Keratinocyte (primary cell): ENCODE measurements around the gene IL17RC. TPM values are rescaled to one million over a fixed set of nuclear protein-coding genes. Genes with fewer than 3 reads are reported as not detected.

Source experiments
- DNase-seq: peaks from one replicate; pipeline ENCODE4 v3.0.0-alpha.2; 2011; ENCODE audit warnings: low read depth, missing footprints, low spot score
- FAIRE-seq: peaks from 2 replicates; lab custom pipeline; 2011; peaks lifted over from hg19 to GRCh38; lab: Jason Lieb, UNC
- H2AFZ ChIP-seq: 2 replicates; pipeline ENCODE4 v1.6.0; 2012; ENCODE audit warnings: low read length, control low read depth, inconsistent platforms; ENCODE audit not compliant: control insufficient read depth
- H3K27ac ChIP-seq: 2 replicates; pipeline ENCODE4 v1.5.1; 2011; ENCODE audit warnings: low read length; ENCODE audit not compliant: control insufficient read depth, insufficient read depth
- H3K27me3 ChIP-seq: 3 replicates; pipeline ENCODE4 v1.6.0; 2011; ENCODE audit warnings: low read length; ENCODE audit not compliant: control insufficient read depth, insufficient read depth; ENCODE audit errors: extremely low read depth
- H3K36me3 ChIP-seq, 2 experiments: 2 replicates in 1 of 2; 3 replicates in 1 of 2; pipeline ENCODE4 v1.5.1; 2011; ENCODE audit warnings: low read length in 2 of 2, mild to moderate bottlenecking in 1 of 2; ENCODE audit not compliant: control insufficient read depth in 2 of 2, insufficient read depth in 2 of 2; ENCODE audit errors: extremely low read depth in 1 of 2
- H3K4me1 ChIP-seq: 3 replicates; pipeline ENCODE4 v1.5.1; 2011; ENCODE audit warnings: low read length; ENCODE audit not compliant: control insufficient read depth, insufficient read depth; ENCODE audit errors: extremely low read depth
- H3K4me2 ChIP-seq: 3 replicates; pipeline ENCODE4 v1.6.0; 2011; ENCODE audit warnings: low read depth, low read length; ENCODE audit not compliant: control insufficient read depth, insufficient read depth; ENCODE audit errors: extremely low read depth
- H3K4me3 ChIP-seq, 3 experiments: fragments of 200-600 bp in 1 of 3; sonication (generic) in 1 of 3; 2 replicates in 2 of 3; 3 replicates in 1 of 3; pipeline ENCODE4 v1.5.1; 2011 to 2016; ENCODE audit warnings: low read length in 3 of 3, mild to moderate bottlenecking in 3 of 3, control low read depth in 2 of 3, inconsistent platforms in 1 of 3, low read depth in 1 of 3, mixed read lengths in 1 of 3, mixed run types in 1 of 3, moderate library complexity in 1 of 3; ENCODE audit not compliant: control insufficient read depth in 2 of 3, insufficient read depth in 2 of 3; ENCODE audit errors: extremely low read depth in 1 of 3
- H3K79me2 ChIP-seq: 2 replicates; pipeline ENCODE4 v1.6.0; 2012; ENCODE audit warnings: low read length; ENCODE audit not compliant: control insufficient read depth, insufficient read depth
- H3K9ac ChIP-seq: 3 replicates; pipeline ENCODE4 v1.6.0; 2011; ENCODE audit warnings: low read length; ENCODE audit not compliant: control insufficient read depth, insufficient read depth; ENCODE audit errors: extremely low read depth
- H3K9me1 ChIP-seq: 3 replicates; pipeline ENCODE4 v1.6.0; 2011; ENCODE audit warnings: low read length; ENCODE audit not compliant: control insufficient read depth, insufficient read depth; ENCODE audit errors: extremely low read depth
- H3K9me3 ChIP-seq: 2 replicates; pipeline ENCODE4 v1.5.1; 2012; ENCODE audit warnings: low read depth, low read length; ENCODE audit not compliant: control insufficient read depth
- H4K20me1 ChIP-seq: 3 replicates; pipeline ENCODE4 v1.6.0; 2011; ENCODE audit warnings: low read length; ENCODE audit not compliant: control insufficient read depth, insufficient read depth; ENCODE audit errors: extremely low read depth
- EZH2 ChIP-seq: IDR thresholded peaks from one replicate; pipeline ENCODE4 v1.6.1; 2012; ENCODE audit warnings: inconsistent platforms, mild to moderate bottlenecking, low read length, moderate library complexity
- dilution Hi-C: fragments of 300-500 bp; cut with MboI; formaldehyde crosslinking; loops from one replicate; pipeline ENCODE4 v1.7.0; 2020; ENCODE audit warnings: low sequenced_read_pairs; ENCODE audit not compliant: extremely low pct_ligation_motif_present
- polyA plus RNA-seq, 5 experiments: library from polyadenylated mRNA; depleted of rRNA in 3 of 5; stranded (reverse) in 3 of 5; stranded (forward) in 1 of 5; unstranded in 1 of 5; fragments of >200 nt; gene quantifications; 1 replicate in 1 of 5; 2 replicates in 3 of 5; 3 replicates in 1 of 5; pipeline versions ENCODE4 v1.2.1 to v1.2.3, GENCODE V29; 2011 to 2012; ENCODE audit warnings: missing spikeins in 2 of 5, low read depth in 1 of 5, low replicate concordance in 1 of 5
- TF ChIP-seq, protein P1 (sequence below), 3 experiments: IDR thresholded peaks in 1 of 3; conservative IDR thresholded peaks in 1 of 3; optimal IDR thresholded peaks in 1 of 3; 2 replicates in 2 of 3; 3 replicates in 1 of 3; pipeline versions ENCODE3 to v1.5.1; 2011; ENCODE audit warnings: low read length in 3 of 3, mild to moderate bottlenecking in 3 of 3, moderate library complexity in 2 of 3, control low read depth in 1 of 3, inconsistent platforms in 1 of 3; ENCODE audit not compliant: insufficient read depth in 2 of 3; ENCODE audit errors: extremely low read depth in 1 of 3

Gene IL17RC
- polyA plus RNA-seq, 1 donor (not counting 4 experiments of a cell fraction or from before 2014, with no cell fraction given): 6.3 TPM

DNA sequence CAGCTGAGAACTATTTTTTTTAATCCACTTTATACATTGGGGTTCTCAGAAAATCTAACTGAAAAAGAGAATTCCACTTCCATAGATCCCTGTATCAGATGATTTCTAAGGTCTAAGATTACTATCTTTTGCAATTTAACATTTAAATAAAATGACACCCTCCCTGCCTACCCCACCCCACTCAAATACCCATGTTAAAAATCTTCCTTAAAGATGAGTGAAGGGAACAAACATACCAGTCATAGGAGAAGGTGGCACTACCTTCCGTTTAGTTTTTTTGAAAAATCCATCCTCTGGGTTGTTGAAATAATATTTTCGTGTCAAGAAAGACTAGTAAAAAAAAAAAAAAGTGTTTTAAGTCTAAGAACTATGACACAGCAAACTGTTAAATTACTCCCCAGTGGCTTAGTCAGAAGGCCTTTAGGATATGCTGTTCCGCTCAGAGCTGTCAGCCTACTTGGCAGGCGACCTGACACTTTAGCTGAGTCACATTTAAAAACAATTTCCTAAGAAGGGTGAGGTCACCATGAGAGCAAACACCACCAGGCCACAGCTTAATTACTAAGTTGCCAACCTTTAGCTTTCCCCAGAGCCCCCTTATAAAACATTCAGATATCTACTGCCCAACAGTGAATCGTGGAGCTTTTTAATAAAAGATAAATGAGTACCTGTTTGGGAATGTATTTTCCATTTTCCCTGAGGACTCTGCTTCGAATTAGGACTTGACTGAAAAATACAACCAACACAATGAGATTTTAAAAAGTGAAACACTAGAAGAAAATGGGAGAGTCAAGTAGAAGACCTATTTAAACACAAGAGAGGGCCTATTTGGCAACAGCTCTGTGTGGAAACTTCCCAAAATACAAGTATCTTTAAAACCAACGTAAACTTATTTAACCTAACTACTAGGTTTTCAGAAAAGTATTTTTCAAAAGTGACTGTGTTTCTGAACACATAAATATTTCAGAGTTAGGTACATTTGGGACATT is 60.1 kb downstream of the IL17RC start:
- Histone ChIP-seq H2AFZ (no peak overlapping the region), H3K9ac (peak overlapping the region; percentile 47), H3K79me2 (peaks cover 15% of the 10 kb centered on the region), H3K9me3 (no peaks in the 10 kb centered on the region), H3K9me1 (peaks cover 4% of the 10 kb centered on the region), H3K4me1 (peaks cover 16% of the 10 kb centered on the region), H3K36me3 (peaks cover 9 to 16% of the 10 kb centered on the region in 2 experiments), H3K4me2 (peak overlapping the region; percentile 54), H3K27ac (peak overlapping the region; percentile 78), H4K20me1 (no peaks in the 10 kb centered on the region), H3K4me3 (no peak overlapping the region), H3K27me3 (no peaks in the 10 kb centered on the region)
- no peak for TF ChIP-seq EZH2
- TF ChIP-seq, protein P1, sequence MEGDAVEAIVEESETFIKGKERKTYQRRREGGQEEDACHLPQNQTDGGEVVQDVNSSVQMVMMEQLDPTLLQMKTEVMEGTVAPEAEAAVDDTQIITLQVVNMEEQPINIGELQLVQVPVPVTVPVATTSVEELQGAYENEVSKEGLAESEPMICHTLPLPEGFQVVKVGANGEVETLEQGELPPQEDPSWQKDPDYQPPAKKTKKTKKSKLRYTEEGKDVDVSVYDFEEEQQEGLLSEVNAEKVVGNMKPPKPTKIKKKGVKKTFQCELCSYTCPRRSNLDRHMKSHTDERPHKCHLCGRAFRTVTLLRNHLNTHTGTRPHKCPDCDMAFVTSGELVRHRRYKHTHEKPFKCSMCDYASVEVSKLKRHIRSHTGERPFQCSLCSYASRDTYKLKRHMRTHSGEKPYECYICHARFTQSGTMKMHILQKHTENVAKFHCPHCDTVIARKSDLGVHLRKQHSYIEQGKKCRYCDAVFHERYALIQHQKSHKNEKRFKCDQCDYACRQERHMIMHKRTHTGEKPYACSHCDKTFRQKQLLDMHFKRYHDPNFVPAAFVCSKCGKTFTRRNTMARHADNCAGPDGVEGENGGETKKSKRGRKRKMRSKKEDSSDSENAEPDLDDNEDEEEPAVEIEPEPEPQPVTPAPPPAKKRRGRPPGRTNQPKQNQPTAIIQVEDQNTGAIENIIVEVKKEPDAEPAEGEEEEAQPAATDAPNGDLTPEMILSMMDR (optimal IDR thresholded peaks at IDR 0.05 in 1 of 3, IDR thresholded peaks at IDR 0.05 in 1 of 3, conservative IDR thresholded peaks at IDR 0.05 in 1 of 3; ENCODE audit: extremely low read depth in 1 of 3, insufficient read depth in 2 of 3, low read length in 3 of 3): no peak
- FAIRE-seq (peak; percentile 55), DNase-seq (peak; percentile 78)
- dilution Hi-C loops: no loop called here

DNA sequence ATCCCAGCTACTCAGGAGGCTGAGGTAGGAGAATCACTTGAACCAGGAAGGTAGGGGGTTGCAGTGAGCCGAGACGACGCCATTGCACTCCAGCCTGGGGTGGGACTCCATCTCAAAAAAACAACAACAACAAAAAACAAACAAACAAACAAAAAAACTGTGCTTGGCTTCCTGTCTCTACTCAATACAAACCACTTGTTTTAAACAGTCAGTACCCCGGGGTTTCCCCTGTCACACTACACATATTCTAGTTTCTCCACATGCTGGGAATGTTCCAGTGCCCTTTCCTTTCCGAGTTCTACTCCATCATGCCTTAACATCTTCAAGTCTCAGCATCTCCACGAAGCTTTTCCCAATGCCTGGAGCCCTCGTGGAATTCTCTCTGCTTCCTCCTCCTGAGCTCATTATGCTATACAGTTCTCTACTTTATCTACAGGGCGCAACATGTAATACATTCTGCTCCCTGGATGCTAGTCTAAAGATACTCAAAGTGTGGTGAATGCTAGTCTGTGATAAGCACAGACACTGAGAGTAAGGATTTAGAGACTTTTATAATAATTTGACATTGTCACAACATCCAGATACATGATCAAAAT is 61.9 kb downstream of the IL17RC start:
- H3K9ac ChIP-seq: no peak overlapping the region
- TF ChIP-seq EZH2: no peak
- TF ChIP-seq, protein P1 (optimal IDR thresholded peaks at IDR 0.05 in 1 of 3, IDR thresholded peaks at IDR 0.05 in 1 of 3, conservative IDR thresholded peaks at IDR 0.05 in 1 of 3; ENCODE audit: extremely low read depth in 1 of 3, insufficient read depth in 2 of 3, low read length in 3 of 3): no peak
- peaks cover 22% of the 10 kb centered on the region for H3K79me2 ChIP-seq
- H3K4me2 ChIP-seq: no peak overlapping the region
- dilution Hi-C loops: no loop called here
- H3K4me3 ChIP-seq: no peak overlapping the region
- FAIRE-seq (no peak), DNase-seq (no peak)
- H4K20me1 ChIP-seq: no peaks in the 10 kb centered on the region
- peaks cover 4% of the 10 kb centered on the region for H3K9me1 ChIP-seq
- no peak overlapping the region for H2AFZ ChIP-seq
- H3K4me1 ChIP-seq: peaks cover 29% of the 10 kb centered on the region
- no peak overlapping the region for H3K27ac ChIP-seq
- H3K9me3 ChIP-seq: no peaks in the 10 kb centered on the region
- peaks cover 13% of the 10 kb centered on the region in 2 experiments for H3K36me3 ChIP-seq
- H3K27me3 ChIP-seq: no peaks in the 10 kb centered on the region
